Measurements from ENCODE around the gene PPM1G.

Gene PPM1G

GRCh38 chr2:27400348-27401135 is 8.8 kb downstream of the PPM1G start:
- TF ChIP-seq GABPA (IDR thresholded peaks at IDR 0.05; ENCODE audit: low read depth) (no peak), POLR2AphosphoS5 (IDR thresholded peaks at IDR 0.05; ENCODE audit: low read depth) (no peak), CTCF (IDR thresholded peaks at IDR 0.05; ENCODE audit: insufficient read depth, low read length) (no peak), SPI1 (IDR thresholded peaks at IDR 0.05; ENCODE audit: borderline replicate concordance, low read depth) (no peak)
- TF ChIP-seq, protein P1, sequence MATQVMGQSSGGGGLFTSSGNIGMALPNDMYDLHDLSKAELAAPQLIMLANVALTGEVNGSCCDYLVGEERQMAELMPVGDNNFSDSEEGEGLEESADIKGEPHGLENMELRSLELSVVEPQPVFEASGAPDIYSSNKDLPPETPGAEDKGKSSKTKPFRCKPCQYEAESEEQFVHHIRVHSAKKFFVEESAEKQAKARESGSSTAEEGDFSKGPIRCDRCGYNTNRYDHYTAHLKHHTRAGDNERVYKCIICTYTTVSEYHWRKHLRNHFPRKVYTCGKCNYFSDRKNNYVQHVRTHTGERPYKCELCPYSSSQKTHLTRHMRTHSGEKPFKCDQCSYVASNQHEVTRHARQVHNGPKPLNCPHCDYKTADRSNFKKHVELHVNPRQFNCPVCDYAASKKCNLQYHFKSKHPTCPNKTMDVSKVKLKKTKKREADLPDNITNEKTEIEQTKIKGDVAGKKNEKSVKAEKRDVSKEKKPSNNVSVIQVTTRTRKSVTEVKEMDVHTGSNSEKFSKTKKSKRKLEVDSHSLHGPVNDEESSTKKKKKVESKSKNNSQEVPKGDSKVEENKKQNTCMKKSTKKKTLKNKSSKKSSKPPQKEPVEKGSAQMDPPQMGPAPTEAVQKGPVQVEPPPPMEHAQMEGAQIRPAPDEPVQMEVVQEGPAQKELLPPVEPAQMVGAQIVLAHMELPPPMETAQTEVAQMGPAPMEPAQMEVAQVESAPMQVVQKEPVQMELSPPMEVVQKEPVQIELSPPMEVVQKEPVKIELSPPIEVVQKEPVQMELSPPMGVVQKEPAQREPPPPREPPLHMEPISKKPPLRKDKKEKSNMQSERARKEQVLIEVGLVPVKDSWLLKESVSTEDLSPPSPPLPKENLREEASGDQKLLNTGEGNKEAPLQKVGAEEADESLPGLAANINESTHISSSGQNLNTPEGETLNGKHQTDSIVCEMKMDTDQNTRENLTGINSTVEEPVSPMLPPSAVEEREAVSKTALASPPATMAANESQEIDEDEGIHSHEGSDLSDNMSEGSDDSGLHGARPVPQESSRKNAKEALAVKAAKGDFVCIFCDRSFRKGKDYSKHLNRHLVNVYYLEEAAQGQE (IDR thresholded peaks at IDR 0.05; ENCODE audit: insufficient replicate concordance, low read depth): no peak
- Histone ChIP-seq H3K27ac (replicated peaks) (no peak overlapping the region), H3K27me3 (ENCODE audit: insufficient read depth, poor library complexity, severe bottlenecking) (no peaks in the 10 kb centered on the region), H3K4me3 (replicated peaks; ENCODE audit: insufficient read depth, low read length) (no peak overlapping the region)
- no peak for DNase-seq (ENCODE audit: low read depth in 1 of 2, low spot score in 1 of 2)

GRCh38 chr2:27398962-27399361 is 10.4 kb downstream of the PPM1G start:
- no peak for DNase-seq (ENCODE audit: low read depth in 1 of 2, low spot score in 1 of 2)
- Histone ChIP-seq H3K27ac (replicated peaks) (no peak overlapping the region), H3K4me3 (replicated peaks; ENCODE audit: insufficient read depth, low read length) (no peak overlapping the region), H3K27me3 (ENCODE audit: insufficient read depth, poor library complexity, severe bottlenecking) (no peaks in the 10 kb centered on the region)
- TF ChIP-seq CTCF (IDR thresholded peaks at IDR 0.05; ENCODE audit: insufficient read depth, low read length): no peak
- TF ChIP-seq, protein P1 (IDR thresholded peaks at IDR 0.05; ENCODE audit: insufficient replicate concordance, low read depth): no peak
- TF ChIP-seq POLR2AphosphoS5 (IDR thresholded peaks at IDR 0.05; ENCODE audit: low read depth): no peak
- TF ChIP-seq SPI1 (IDR thresholded peaks at IDR 0.05; ENCODE audit: borderline replicate concordance, low read depth): no peak
- TF ChIP-seq GABPA (IDR thresholded peaks at IDR 0.05; ENCODE audit: low read depth): no peak

DNA sequence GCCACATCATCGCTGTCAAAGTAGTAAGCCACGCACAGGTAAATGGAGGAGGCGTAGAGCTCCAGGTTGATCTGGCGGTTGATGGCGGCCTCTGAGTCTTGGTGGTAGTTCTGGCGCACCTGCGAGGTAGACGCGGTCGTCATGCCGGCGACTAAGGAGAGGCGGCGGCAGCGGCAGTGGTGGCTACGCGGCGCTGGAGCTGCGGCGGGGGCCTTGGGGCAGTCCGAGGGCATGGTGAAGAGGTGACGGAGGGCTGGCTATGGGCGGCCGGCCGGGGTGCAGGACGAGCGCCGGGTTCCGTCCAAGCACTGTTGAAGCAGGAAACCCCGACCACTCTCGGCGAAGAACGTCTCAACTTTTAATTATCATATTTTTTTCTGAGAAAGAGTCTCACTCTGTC is 16.2 kb downstream of the PPM1G start:
- Histone ChIP-seq H3K27ac (replicated peaks) (no peak overlapping the region), H3K4me3 (replicated peaks; ENCODE audit: insufficient read depth, low read length) (no peak overlapping the region), H3K27me3 (ENCODE audit: insufficient read depth, poor library complexity, severe bottlenecking) (no peaks in the 10 kb centered on the region)
- no peak for TF ChIP-seq GABPA (IDR thresholded peaks at IDR 0.05; ENCODE audit: low read depth)
- TF ChIP-seq SPI1 (IDR thresholded peaks at IDR 0.05; ENCODE audit: borderline replicate concordance, low read depth): no peak
- TF ChIP-seq CTCF (IDR thresholded peaks at IDR 0.05; ENCODE audit: insufficient read depth, low read length): no peak
- TF ChIP-seq, protein P1 (IDR thresholded peaks at IDR 0.05; ENCODE audit: insufficient replicate concordance, low read depth): no peak
- no peak for TF ChIP-seq POLR2AphosphoS5 (IDR thresholded peaks at IDR 0.05; ENCODE audit: low read depth)
- DNase-seq (ENCODE audit: low read depth in 1 of 2, low spot score in 1 of 2): no peak
